K562 (cell line): Measurements from ENCODE around the gene RGS3. TPM values are rescaled to one million over a fixed set of nuclear protein-coding genes. Genes with fewer than 3 reads are reported as not detected.

Experiments
- CREM ChIP-seq: IDR thresholded peaks from 2 replicates; pipeline ENCODE4 v1.6.1; 2014; ENCODE audit warnings: antibody characterized with exemption, low read depth
- GABPA ChIP-seq: fragments of 200-800 bp; sonication (Bioruptor generic); conservative IDR thresholded peaks from 2 replicates; pipeline ENCODE4 v1.6.1; 2016; ENCODE audit warnings: low read depth, missing genetic modification characterization, missing compliant biosample characterization
- GTF2F1 ChIP-seq: IDR thresholded peaks from 2 replicates; pipeline ENCODE4 v1.6.1; 2011; ENCODE audit warnings: low read depth, low read length, improper control_type of control experiment
- HDAC6 ChIP-seq: IDR thresholded peaks from 2 replicates; pipeline ENCODE4 v1.6.1; 2012; ENCODE audit warnings: low read depth, mild to moderate bottlenecking, control low read depth, inconsistent platforms, low read length, moderate library complexity
- HMGXB4 ChIP-seq: sonication (generic); formaldehyde crosslinking; IDR thresholded peaks from 2 replicates; pipeline ENCODE4 v1.8.1; 2023; ENCODE audit warnings: mild to moderate bottlenecking, missing genetic modification reagents
- HNRNPL ChIP-seq: fragments of 200-400 bp; formaldehyde crosslinking; IDR thresholded peaks from 2 replicates; pipeline ENCODE4 v1.6.1; 2017; ENCODE audit warnings: low read depth, mild to moderate bottlenecking, low read length
- NR4A1 ChIP-seq, 2 experiments: fragments of 250-450 bp in 1 of 2; fragments of 450-650 bp in 1 of 2; sonication (Bioruptor Pico) in 1 of 2; IDR thresholded peaks; 2 replicates each; pipeline versions ENCODE4 v1.4.0 to v1.6.1; 2016 to 2020; ENCODE audit warnings: mild to moderate bottlenecking in 2 of 2, missing compliant biosample characterization in 1 of 2, missing genetic modification characterization in 1 of 2, moderate library complexity in 1 of 2
- SPI1 ChIP-seq: IDR thresholded peaks from 2 replicates; pipeline ENCODE4 v1.6.1; 2011; ENCODE audit warnings: low read depth, low read length, control low read depth, borderline replicate concordance
- STAT5B ChIP-seq: fragments of 250-450 bp; sonication (Bioruptor Pico); IDR thresholded peaks from 2 replicates; pipeline ENCODE4 v1.8.0; 2021; ENCODE audit warnings: mild to moderate bottlenecking, inconsistent platforms
- TEAD4 ChIP-seq, 2 experiments: sonication (generic) in 1 of 2; formaldehyde crosslinking in 1 of 2; IDR thresholded peaks; 2 replicates each; pipeline versions ENCODE4 v1.6.1 to v1.8.0; 2012 to 2022; ENCODE audit warnings: borderline replicate concordance in 1 of 2, inconsistent platforms in 1 of 2, low read length in 1 of 2, mild to moderate bottlenecking in 1 of 2, missing genetic modification reagents in 1 of 2
- THRA ChIP-seq: fragments of 450-650 bp; IDR thresholded peaks from 2 replicates; pipeline ENCODE4 v1.6.1; 2017; ENCODE audit warnings: mild to moderate bottlenecking, moderate library complexity
- ZNF175 ChIP-seq: fragments of 200-800 bp; sonication (Bioruptor generic); IDR thresholded peaks from 2 replicates; pipeline ENCODE4 v1.6.1; 2016; ENCODE audit warnings: low read depth, mild to moderate bottlenecking, missing genetic modification characterization, missing compliant biosample characterization
- ZNF277 ChIP-seq: fragments of 250-450 bp; sonication (Bioruptor Pico); IDR thresholded peaks from 2 replicates; pipeline ENCODE4 v1.8.0; 2022; ENCODE audit warnings: inconsistent platforms, mild to moderate bottlenecking, moderate library complexity, borderline replicate concordance
- polyA plus RNA-seq, 8 experiments: library from polyadenylated mRNA; depleted of rRNA in 4 of 8; stranded (reverse) in 5 of 8; unstranded in 3 of 8; fragments of >200 nt; fragmentation: Nextera tagmentation in 2 of 8; fragmentation: Illumina TruSeq in 1 of 8; extraction: Ambion mirVana in 2 of 8; extraction: Trizol in 1 of 8; gene quantifications; 2 replicates each; pipeline versions ENCODE4 v1.2.1 to v1.2.3, GENCODE V29; 2011 to 2014; ENCODE audit warnings: inconsistent platforms in 1 of 8, missing spikeins in 1 of 8
- total RNA-seq, 7 experiments: library from RNA; depleted of rRNA in 6 of 7; stranded (reverse); fragments of >200 nt in 6 of 7; fragmentation: Illumina TruSeq in 2 of 7; extraction: Trizol in 2 of 7; gene quantifications; 2 replicates each; pipeline versions ENCODE4 v1.2.1 to v1.2.3, GENCODE V29; 2011 to 2021; ENCODE audit warnings: low replicate concordance in 1 of 7
- TF ChIP-seq, protein P1 (sequence below): fragments of 200-400 bp; formaldehyde crosslinking; IDR thresholded peaks from 2 replicates; pipeline ENCODE4 v1.6.1; 2017; ENCODE audit warnings: mild to moderate bottlenecking, low read depth, low read length, moderate library complexity
- TF ChIP-seq, protein P2 (sequence below): fragments of 250-450 bp; sonication (Bioruptor Pico); IDR thresholded peaks from 2 replicates; pipeline ENCODE4 v1.8.0; 2021; ENCODE audit warnings: borderline replicate concordance, mild to moderate bottlenecking, moderate library complexity; ENCODE audit not compliant: poor library complexity, severe bottlenecking

RGS3 gene
- total and polyA plus RNA-seq, 9 of the 15 experiments (the other 6 are each of a cell fraction or from before 2014, with no cell fraction given), result 0.08 to 2.9 (median 0.95) TPM

- TF ChIP-seq ZNF175 (CRISPR knock-in tag), result 0 out of 2 replicates have a peak, but pooled peaks have one; percentile 26
- no peak for TF ChIP-seq HMGXB4 (CRISPR knock-in tag)
- TF ChIP-seq SPI1, result no peak
- TF ChIP-seq HDAC6, result no peak
- TF ChIP-seq GABPA (tag), result peak; percentile 48
- no peak for TF ChIP-seq ZNF277 (CRISPR knock-in tag)
- no peak for TF ChIP-seq STAT5B (CRISPR knock-in tag)
- no peak for TF ChIP-seq TEAD4 (IDR thresholded peaks at IDR 0.05; ENCODE audit: low read length)
- TF ChIP-seq TEAD4 (CRISPR knock-in tag; IDR thresholded peaks at IDR 0.05; ENCODE audit: borderline replicate concordance), result no peak
- TF ChIP-seq CREM, result no peak; the same call in 1 of the 2 replicates
- no peak for TF ChIP-seq HNRNPL
- no peak for TF ChIP-seq NR4A1 (CRISPR knock-in tag; IDR thresholded peaks at IDR 0.05)
- TF ChIP-seq NR4A1 (tag; IDR thresholded peaks at IDR 0.05), result peak; percentile 83; the same call in 1 of the 2 replicates
- TF ChIP-seq THRA, result no peak
- no peak for TF ChIP-seq GTF2F1
- TF ChIP-seq, protein P1, sequence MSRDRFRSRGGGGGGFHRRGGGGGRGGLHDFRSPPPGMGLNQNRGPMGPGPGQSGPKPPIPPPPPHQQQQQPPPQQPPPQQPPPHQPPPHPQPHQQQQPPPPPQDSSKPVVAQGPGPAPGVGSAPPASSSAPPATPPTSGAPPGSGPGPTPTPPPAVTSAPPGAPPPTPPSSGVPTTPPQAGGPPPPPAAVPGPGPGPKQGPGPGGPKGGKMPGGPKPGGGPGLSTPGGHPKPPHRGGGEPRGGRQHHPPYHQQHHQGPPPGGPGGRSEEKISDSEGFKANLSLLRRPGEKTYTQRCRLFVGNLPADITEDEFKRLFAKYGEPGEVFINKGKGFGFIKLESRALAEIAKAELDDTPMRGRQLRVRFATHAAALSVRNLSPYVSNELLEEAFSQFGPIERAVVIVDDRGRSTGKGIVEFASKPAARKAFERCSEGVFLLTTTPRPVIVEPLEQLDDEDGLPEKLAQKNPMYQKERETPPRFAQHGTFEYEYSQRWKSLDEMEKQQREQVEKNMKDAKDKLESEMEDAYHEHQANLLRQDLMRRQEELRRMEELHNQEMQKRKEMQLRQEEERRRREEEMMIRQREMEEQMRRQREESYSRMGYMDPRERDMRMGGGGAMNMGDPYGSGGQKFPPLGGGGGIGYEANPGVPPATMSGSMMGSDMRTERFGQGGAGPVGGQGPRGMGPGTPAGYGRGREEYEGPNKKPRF, result no peak
- TF ChIP-seq, protein P2, sequence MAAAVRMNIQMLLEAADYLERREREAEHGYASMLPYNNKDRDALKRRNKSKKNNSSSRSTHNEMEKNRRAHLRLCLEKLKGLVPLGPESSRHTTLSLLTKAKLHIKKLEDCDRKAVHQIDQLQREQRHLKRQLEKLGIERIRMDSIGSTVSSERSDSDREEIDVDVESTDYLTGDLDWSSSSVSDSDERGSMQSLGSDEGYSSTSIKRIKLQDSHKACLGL (CRISPR knock-in tag), result no peak
These were observed 77.7 kb downstream of the RGS3 start (continued) for GRCh38 chr9:113541019-113541900.
